AG10803 (cell line): ENCODE results near the gene COL23A1.

Source experiments
- DNase-seq: peaks from one replicate; pipeline ENCODE4 v3.0.0; 2010; ENCODE audit warnings: low read depth
- H3K4me3 ChIP-seq: 2 replicates; pipeline ENCODE4 v1.5.1; 2011; ENCODE audit warnings: mild to moderate bottlenecking, low read length, control low read depth
- CTCF ChIP-seq: conservative IDR thresholded peaks from 2 replicates; pipeline ENCODE4 v1.5.1; 2011; ENCODE audit warnings: mild to moderate bottlenecking, low read length, control low read depth, inconsistent platforms

Gene COL23A1

GRCh38 chr5:178420354-178420781, 169.8 kb downstream of the COL23A1 start:
- H3K4me3 ChIP-seq, result no peak overlapping the region
- TF ChIP-seq CTCF, result no peak

DNA sequence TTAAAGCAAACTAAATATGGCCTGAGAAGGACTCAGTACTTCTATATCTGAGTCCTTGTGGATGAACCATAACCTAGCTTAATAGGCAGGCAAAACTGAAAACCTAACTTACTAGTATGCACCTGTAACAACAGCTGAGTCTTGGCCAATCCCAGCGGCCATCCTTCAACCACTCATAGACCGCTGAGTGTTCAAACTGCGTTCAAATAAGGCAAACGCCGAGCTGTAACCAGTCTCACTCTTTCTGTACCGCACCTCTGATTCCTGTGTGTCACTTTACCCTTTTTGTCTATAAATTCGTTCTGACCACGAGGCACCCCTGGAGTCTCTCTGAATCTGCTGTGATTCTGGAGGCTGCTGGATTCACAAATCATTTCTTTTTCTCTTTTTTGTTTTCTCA, 170.5 kb downstream of the COL23A1 start:
- DNase-seq, result no peak
- no peak for TF ChIP-seq CTCF
- H3K4me3 ChIP-seq, result no peak overlapping the region

More at GRCh38 chr5:178420354-178420781, 169.8 kb downstream of the COL23A1 start:
- DNase-seq, result no peak

- no peak overlapping the region for H3K4me3 ChIP-seq
- TF ChIP-seq CTCF, result no peak
- no peak for DNase-seq
Observed at GRCh38 chr5:178419196-178419595, 171.0 kb downstream of the COL23A1 start.

DNA sequence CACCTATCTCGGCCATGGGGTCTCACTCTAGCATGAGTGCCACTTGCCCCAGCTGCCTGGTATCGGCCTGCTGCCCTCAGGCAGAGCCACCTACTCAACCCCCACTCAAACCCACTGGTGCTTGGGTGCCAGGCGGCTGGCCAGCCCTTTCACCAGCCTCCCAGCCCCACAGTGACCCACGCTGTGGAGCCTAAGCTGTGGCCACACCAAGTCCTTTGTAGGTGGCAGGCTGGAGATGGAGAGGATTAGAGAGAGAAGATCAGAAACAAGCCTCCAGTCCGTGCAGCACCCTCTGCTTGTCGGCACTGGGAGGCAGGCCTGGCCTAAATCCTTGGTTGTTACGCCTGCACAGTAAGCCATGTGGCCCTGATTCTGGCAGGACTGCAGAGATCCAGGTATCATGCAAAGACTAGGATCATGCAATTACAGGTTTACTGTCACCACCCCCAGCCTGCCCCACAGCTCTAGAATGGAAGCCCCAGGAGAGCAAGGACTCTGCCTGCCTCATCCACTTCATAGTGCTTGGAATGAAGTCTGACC, 171.7 kb downstream of the COL23A1 start:
- no peak overlapping the region for H3K4me3 ChIP-seq
- DNase-seq, result no peak
- TF ChIP-seq CTCF, result no peak

DNA sequence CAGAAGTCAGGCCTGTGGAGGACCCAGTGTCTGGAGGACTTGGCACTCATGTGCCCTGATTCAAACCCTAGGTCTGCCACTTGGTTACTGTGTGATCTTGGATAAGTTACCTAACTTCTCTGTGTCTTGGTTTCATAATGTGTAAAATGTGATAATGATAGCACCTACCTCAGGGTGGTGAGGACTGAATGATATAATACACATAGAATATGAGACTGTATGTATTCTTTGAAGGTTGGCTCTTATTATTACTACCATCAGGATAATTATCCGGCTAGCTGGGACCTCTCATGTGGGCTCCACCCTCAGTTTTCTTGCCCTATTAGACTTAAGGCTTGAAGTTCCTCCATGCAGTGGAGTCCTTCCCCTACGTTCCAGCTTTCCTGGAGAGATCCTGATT, 172.2 kb downstream of the COL23A1 start:
- no peak for TF ChIP-seq CTCF
- H3K4me3 ChIP-seq, result no peak overlapping the region
- DNase-seq, result no peak

- TF ChIP-seq CTCF, result no peak
- no peak for DNase-seq
- no peak overlapping the region for H3K4me3 ChIP-seq
Observed at GRCh38 chr5:178417391-178417811, 172.8 kb downstream of the COL23A1 start.

DNA sequence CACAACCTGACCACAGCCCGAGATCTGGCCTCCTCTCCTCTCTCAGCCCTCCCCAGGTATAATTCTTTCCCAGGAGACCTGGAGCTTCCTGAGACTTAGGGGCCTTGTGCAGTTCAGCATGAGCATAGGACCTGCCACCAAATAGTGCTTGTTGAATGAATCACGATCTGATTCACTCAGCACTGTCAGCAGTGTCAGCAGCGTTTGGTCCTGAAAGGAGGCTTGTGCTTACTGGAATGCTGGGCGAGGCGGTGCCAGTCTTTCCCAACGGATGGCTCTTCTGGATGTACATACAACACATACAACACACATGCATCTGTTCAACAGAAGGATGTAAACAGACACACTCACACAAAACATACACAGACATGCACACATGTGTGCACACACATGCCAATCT, 173.3 kb downstream of the COL23A1 start:
- no peak overlapping the region for H3K4me3 ChIP-seq
- TF ChIP-seq CTCF, result no peak
- peak; percentile 50 for DNase-seq
